Measurements from ENCODE around the gene ORAI3. TPM values are rescaled to one million over a fixed set of nuclear protein-coding genes. Genes with fewer than 3 reads are reported as not detected.
A peak's percentile ranks its signal among the peaks of the same experiment; 100 is the strongest.

Gene ORAI3
- total and polyA plus RNA-seq, 2 of the 13 experiments (the other 11 are each of a cell fraction or from before 2014, with no cell fraction given), result 11.4 to 32.0 TPM

DNA sequence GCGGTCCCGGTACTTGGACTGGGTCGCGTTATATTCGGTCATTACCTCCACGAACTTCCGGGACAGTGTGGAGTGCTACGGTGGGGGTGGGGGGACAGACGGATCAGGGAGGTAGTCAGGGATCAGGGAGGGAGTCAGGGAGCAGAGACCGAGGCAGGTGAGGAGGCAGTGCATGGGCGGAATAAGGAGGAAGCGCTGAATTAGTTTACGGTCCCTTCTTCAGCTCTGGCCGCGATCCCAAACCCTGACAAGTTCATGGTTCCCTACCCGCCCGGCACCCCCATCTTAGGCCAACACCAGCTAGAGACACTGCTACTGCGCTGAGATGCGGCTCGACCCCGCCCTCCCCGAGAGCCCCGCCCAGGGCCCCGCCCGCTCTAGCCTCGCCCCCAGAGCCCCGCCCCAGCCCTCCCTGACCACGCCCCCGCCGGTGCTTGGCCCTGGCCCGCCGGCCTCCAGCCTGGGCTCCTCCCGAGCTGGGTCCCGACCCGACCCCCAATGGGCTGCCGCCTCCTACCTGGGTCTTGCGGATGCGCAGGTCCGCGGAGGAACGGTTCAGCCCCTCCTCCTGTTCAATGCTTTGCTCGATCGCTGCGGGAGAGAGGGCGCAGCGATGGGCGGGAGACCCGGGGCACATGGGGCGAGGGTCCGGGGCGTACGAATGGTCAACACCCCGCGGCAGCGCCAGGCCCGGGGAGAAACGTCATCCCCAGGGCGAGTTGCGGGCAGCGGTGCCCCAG lies 48.3 kb downstream of the ORAI3 start (continued):
- TF ChIP-seq, protein P1, sequence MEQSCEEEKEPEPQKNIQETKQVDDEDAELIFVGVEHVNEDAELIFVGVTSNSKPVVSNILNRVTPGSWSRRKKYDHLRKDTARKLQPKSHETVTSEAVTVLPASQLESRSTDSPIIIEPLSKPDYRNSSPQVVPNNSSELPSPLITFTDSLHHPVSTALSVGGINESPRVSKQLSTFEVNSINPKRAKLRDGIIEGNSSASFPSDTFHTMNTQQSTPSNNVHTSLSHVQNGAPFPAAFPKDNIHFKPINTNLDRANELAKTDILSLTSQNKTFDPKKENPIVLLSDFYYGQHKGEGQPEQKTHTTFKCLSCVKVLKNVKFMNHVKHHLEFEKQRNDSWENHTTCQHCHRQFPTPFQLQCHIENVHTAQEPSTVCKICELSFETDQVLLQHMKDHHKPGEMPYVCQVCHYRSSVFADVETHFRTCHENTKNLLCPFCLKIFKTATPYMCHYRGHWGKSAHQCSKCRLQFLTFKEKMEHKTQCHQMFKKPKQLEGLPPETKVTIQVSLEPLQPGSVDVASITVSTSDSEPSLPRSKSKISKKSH (CRISPR knock-in tag; IDR thresholded peaks at IDR 0.05; ENCODE audit: borderline replicate concordance), result peak; percentile 30; the same call in 1 of the 2 replicates
- TF ChIP-seq SMYD3 (CRISPR knock-in tag; IDR thresholded peaks at IDR 0.05) (0 out of 2 replicates have a peak, but pooled peaks have one; percentile 55), ZNF451 (CRISPR knock-in tag; IDR thresholded peaks at IDR 0.05) (no peak; the same call in 1 of the 2 replicates), ZNF780A (CRISPR knock-in tag; IDR thresholded peaks at IDR 0.05) (peak; percentile 56; the same call in 1 of the 2 replicates), ZNF350 (CRISPR knock-in tag; IDR thresholded peaks at IDR 0.05; ENCODE audit: borderline replicate concordance, low read depth) (peak; percentile 42), ZNF563 (CRISPR knock-in tag; IDR thresholded peaks at IDR 0.05) (peak; percentile 64), SP4 (CRISPR knock-in tag; IDR thresholded peaks at IDR 0.05) (peak; percentile 82), CBFB (CRISPR knock-in tag; IDR thresholded peaks at IDR 0.05) (peak; percentile 53; the same call in 1 of the 2 replicates), ZMYM4 (CRISPR knock-in tag; IDR thresholded peaks at IDR 0.05) (peak; percentile 32), ZFP41 (CRISPR knock-in tag; IDR thresholded peaks at IDR 0.05; ENCODE audit: borderline replicate concordance) (no peak), ZMYM3 (CRISPR knock-in tag; IDR thresholded peaks at IDR 0.05) (peak; percentile 63; the same call in 1 of the 2 replicates), SMAD9 (CRISPR knock-in tag; IDR thresholded peaks at IDR 0.05) (0 out of 2 replicates have a peak, but pooled peaks have one; percentile 23), EP300 (IDR thresholded peaks at IDR 0.05; ENCODE audit: low read depth in 2 of 2, low read length in 2 of 2) (0 out of 4 replicates have a peak, but pooled peaks of 1 of the 2 experiments have one; percentile 1), EP300 (CRISPR knock-in tag; IDR thresholded peaks at IDR 0.05; ENCODE audit: borderline replicate concordance) (peak; percentile 69), ZSCAN20 (CRISPR knock-in tag; IDR thresholded peaks at IDR 0.05; ENCODE audit: borderline replicate concordance) (no peak), EED (CRISPR knock-in tag; IDR thresholded peaks at IDR 0.05) (peak; percentile 71; the same call in 1 of the 2 replicates)
- TF ChIP-seq, protein P2, sequence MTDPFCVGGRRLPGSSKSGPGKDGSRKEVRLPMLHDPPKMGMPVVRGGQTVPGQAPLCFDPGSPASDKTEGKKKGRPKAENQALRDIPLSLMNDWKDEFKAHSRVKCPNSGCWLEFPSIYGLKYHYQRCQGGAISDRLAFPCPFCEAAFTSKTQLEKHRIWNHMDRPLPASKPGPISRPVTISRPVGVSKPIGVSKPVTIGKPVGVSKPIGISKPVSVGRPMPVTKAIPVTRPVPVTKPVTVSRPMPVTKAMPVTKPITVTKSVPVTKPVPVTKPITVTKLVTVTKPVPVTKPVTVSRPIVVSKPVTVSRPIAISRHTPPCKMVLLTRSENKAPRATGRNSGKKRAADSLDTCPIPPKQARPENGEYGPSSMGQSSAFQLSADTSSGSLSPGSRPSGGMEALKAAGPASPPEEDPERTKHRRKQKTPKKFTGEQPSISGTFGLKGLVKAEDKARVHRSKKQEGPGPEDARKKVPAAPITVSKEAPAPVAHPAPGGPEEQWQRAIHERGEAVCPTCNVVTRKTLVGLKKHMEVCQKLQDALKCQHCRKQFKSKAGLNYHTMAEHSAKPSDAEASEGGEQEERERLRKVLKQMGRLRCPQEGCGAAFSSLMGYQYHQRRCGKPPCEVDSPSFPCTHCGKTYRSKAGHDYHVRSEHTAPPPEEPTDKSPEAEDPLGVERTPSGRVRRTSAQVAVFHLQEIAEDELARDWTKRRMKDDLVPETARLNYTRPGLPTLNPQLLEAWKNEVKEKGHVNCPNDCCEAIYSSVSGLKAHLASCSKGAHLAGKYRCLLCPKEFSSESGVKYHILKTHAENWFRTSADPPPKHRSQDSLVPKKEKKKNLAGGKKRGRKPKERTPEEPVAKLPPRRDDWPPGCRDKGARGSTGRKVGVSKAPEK (CRISPR knock-in tag; IDR thresholded peaks at IDR 0.05; ENCODE audit: borderline replicate concordance), result 0 out of 2 replicates have a peak, but pooled peaks have one; percentile 30
- TF ChIP-seq, protein P3, sequence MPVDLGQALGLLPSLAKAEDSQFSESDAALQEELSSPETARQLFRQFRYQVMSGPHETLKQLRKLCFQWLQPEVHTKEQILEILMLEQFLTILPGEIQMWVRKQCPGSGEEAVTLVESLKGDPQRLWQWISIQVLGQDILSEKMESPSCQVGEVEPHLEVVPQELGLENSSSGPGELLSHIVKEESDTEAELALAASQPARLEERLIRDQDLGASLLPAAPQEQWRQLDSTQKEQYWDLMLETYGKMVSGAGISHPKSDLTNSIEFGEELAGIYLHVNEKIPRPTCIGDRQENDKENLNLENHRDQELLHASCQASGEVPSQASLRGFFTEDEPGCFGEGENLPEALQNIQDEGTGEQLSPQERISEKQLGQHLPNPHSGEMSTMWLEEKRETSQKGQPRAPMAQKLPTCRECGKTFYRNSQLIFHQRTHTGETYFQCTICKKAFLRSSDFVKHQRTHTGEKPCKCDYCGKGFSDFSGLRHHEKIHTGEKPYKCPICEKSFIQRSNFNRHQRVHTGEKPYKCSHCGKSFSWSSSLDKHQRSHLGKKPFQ (CRISPR knock-in tag; IDR thresholded peaks at IDR 0.05; ENCODE audit: insufficient replicate concordance), result peak; percentile 94
- TF ChIP-seq, protein P4, sequence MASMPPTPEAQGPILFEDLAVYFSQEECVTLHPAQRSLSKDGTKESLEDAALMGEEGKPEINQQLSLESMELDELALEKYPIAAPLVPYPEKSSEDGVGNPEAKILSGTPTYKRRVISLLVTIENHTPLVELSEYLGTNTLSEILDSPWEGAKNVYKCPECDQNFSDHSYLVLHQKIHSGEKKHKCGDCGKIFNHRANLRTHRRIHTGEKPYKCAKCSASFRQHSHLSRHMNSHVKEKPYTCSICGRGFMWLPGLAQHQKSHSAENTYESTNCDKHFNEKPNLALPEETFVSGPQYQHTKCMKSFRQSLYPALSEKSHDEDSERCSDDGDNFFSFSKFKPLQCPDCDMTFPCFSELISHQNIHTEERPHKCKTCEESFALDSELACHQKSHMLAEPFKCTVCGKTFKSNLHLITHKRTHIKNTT (CRISPR knock-in tag; IDR thresholded peaks at IDR 0.05), result no peak
- TF ChIP-seq, protein P5, sequence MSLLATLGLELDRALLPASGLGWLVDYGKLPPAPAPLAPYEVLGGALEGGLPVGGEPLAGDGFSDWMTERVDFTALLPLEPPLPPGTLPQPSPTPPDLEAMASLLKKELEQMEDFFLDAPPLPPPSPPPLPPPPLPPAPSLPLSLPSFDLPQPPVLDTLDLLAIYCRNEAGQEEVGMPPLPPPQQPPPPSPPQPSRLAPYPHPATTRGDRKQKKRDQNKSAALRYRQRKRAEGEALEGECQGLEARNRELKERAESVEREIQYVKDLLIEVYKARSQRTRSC (CRISPR knock-in tag; IDR thresholded peaks at IDR 0.05; ENCODE audit: low read depth), result peak; percentile 74; the same call in 1 of the 2 replicates
